ENCODE results near the gene DGKH. TPM values are rescaled to one million over a fixed set of nuclear protein-coding genes. Genes with fewer than 3 reads are reported as not detected.

Gene DGKH
- total RNA-seq, 1 donor from 2014 or later = 12.1 TPM

DNA sequence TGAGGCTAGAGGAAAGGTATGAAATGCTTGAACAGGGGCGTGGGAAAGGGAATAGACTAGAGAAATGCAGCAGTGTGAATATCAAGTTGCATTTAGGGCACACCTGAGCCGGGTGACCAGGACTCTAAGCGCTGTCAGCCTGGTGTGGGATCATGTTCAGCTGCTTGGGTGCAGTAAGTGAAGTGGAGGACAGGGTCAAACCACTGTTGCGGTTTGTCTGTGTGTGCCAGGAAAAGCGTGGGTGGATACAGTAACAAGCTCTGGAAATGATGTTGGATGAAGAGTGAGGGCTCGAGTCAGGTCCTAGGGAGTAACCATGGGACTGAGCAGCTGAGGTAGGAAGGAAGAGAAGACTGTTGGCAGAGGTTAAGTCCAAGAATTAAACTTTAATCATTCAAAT is 15.8 kb downstream of the DGKH start:
- no peaks in the 10 kb centered on the region for H3K27me3 Mint-ChIP-seq (ENCODE audit: insufficient read depth, low read depth)
- peaks cover 10% of the 10 kb centered on the region for H3K36me3 Mint-ChIP-seq

DNA sequence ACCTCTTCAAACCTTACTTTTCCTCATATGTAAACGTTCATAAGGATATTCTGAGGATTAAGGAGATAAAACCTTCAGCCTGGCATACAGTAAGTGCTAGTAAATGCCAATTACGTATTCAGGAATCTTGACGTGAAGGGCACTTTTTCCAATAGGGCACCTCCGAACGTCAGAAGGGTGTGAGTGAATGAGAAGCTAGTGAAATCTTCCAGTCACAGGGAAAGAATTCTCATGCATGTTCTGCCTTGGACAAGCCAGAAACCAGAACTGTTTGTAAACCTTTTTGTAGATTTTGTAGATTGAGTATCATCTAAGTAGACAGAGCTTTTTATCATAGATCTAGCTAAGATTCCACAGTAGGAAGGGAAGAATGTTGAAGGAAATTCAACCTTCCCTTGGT is 16.5 kb downstream of the DGKH start:
- H3K4me2 ChIP-seq = no peak overlapping the region
- Mint-ChIP-seq H3K4me1 (no peaks in the 10 kb centered on the region), H3K9me3 (no peaks in the 10 kb centered on the region), H3K27ac (no peak overlapping the region), H3K27me3 (ENCODE audit: insufficient read depth, low read depth) (no peaks in the 10 kb centered on the region), H3K4me3 (no peak overlapping the region), H3K36me3 (peaks cover 10% of the 10 kb centered on the region)
- H2AFZ ChIP-seq (replicated peaks) = no peak overlapping the region
- H3K4me3 ChIP-seq = no peak overlapping the region
- TF ChIP-seq EZH2 (IDR thresholded peaks at IDR 0.05) = no peak
- TF ChIP-seq, protein P1, sequence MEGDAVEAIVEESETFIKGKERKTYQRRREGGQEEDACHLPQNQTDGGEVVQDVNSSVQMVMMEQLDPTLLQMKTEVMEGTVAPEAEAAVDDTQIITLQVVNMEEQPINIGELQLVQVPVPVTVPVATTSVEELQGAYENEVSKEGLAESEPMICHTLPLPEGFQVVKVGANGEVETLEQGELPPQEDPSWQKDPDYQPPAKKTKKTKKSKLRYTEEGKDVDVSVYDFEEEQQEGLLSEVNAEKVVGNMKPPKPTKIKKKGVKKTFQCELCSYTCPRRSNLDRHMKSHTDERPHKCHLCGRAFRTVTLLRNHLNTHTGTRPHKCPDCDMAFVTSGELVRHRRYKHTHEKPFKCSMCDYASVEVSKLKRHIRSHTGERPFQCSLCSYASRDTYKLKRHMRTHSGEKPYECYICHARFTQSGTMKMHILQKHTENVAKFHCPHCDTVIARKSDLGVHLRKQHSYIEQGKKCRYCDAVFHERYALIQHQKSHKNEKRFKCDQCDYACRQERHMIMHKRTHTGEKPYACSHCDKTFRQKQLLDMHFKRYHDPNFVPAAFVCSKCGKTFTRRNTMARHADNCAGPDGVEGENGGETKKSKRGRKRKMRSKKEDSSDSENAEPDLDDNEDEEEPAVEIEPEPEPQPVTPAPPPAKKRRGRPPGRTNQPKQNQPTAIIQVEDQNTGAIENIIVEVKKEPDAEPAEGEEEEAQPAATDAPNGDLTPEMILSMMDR (IDR thresholded peaks at IDR 0.05) = no peak
- no peak for TF ChIP-seq EZH2phosphoT487 (IDR thresholded peaks at IDR 0.05)
- no peaks in the 10 kb centered on the region for H3K4me1 ChIP-seq
- no peaks in the 10 kb centered on the region for H3K79me2 ChIP-seq (ENCODE audit: low read depth)
- H3K27ac ChIP-seq = no peak overlapping the region
- no peaks in the 10 kb centered on the region for H3K27me3 ChIP-seq
- H3F3A ChIP-seq (ENCODE audit: low read depth) = peaks cover 7% of the 10 kb centered on the region
- H3K9me3 ChIP-seq (ENCODE audit: low read depth) = no peaks in the 10 kb centered on the region
- H4K20me1 ChIP-seq (ENCODE audit: low read depth) = no peaks in the 10 kb centered on the region
- no peak for DNase-seq (ENCODE audit: low spot score)
- H3K36me3 ChIP-seq = no peaks in the 10 kb centered on the region
- H3K9ac ChIP-seq = no peak overlapping the region

More for the DNA sequence above, 15.8 kb downstream of the DGKH start:
- Histone ChIP-seq H3K36me3 (no peaks in the 10 kb centered on the region), H3K9ac (no peak overlapping the region), H3K4me3 (no peak overlapping the region), H3K9me3 (ENCODE audit: low read depth) (no peaks in the 10 kb centered on the region), H2AFZ (replicated peaks) (no peak overlapping the region), H4K20me1 (ENCODE audit: low read depth) (no peaks in the 10 kb centered on the region), H3K27ac (no peak overlapping the region), H3K79me2 (ENCODE audit: low read depth) (no peaks in the 10 kb centered on the region), H3K4me1 (no peaks in the 10 kb centered on the region), H3K4me2 (no peak overlapping the region), H3K27me3 (no peaks in the 10 kb centered on the region), H3F3A (ENCODE audit: low read depth) (peaks cover 7% of the 10 kb centered on the region)
- DNase-seq (ENCODE audit: low spot score) = no peak
- Mint-ChIP-seq H3K9me3 (no peaks in the 10 kb centered on the region), H3K27ac (no peak overlapping the region), H3K4me3 (no peak overlapping the region), H3K4me1 (no peaks in the 10 kb centered on the region)
- TF ChIP-seq EZH2 (IDR thresholded peaks at IDR 0.05) = no peak
- no peak for TF ChIP-seq EZH2phosphoT487 (IDR thresholded peaks at IDR 0.05)
- TF ChIP-seq, protein P1 (IDR thresholded peaks at IDR 0.05) = no peak

DNA sequence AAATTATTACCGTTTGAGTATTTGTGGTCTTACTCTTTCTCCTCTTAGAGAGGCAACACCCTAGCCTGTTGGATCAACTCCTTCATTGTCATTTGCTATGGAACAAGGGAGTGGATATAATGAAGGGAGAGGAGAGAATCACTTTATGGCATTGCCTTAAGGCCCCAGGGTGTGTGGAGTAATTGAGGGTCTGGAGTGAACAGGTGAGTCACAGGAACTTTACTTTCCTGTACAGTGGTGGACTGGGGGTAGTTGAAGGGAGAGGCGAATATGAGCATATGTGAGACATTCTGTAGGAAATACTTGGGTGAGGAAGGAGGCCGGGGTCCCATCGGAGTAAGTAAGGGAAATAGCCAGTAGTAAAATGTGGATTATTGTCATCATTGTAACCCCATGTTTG is 17.0 kb downstream of the DGKH start:
- no peaks in the 10 kb centered on the region for H3K36me3 ChIP-seq
- Mint-ChIP-seq H3K36me3 (peaks cover 7% of the 10 kb centered on the region), H3K27me3 (ENCODE audit: insufficient read depth, low read depth) (no peaks in the 10 kb centered on the region), H3K4me1 (no peaks in the 10 kb centered on the region), H3K9me3 (no peaks in the 10 kb centered on the region), H3K4me3 (no peak overlapping the region), H3K27ac (no peak overlapping the region)
- H4K20me1 ChIP-seq (ENCODE audit: low read depth) = no peaks in the 10 kb centered on the region
- no peaks in the 10 kb centered on the region for H3K4me1 ChIP-seq
- no peak overlapping the region for H3K4me3 ChIP-seq
- H3K9ac ChIP-seq = no peak overlapping the region
- peaks cover 3% of the 10 kb centered on the region for H3F3A ChIP-seq (ENCODE audit: low read depth)
- no peak for DNase-seq (ENCODE audit: low spot score)
- H3K79me2 ChIP-seq (ENCODE audit: low read depth) = no peaks in the 10 kb centered on the region
- TF ChIP-seq EZH2phosphoT487 (IDR thresholded peaks at IDR 0.05) (no peak), EZH2 (IDR thresholded peaks at IDR 0.05) (no peak)
- TF ChIP-seq, protein P1 (IDR thresholded peaks at IDR 0.05) = no peak
- H3K4me2 ChIP-seq = no peak overlapping the region
- no peak overlapping the region for H2AFZ ChIP-seq (replicated peaks)
- H3K27me3 ChIP-seq = no peaks in the 10 kb centered on the region
- H3K9me3 ChIP-seq (ENCODE audit: low read depth) = no peaks in the 10 kb centered on the region
- H3K27ac ChIP-seq = no peak overlapping the region
